Loucy (cell line): ENCODE measurements around the gene MPI.

Experiments used
- H2AFZ ChIP-seq: fragments of 200-600 bp; sonication (generic); 2 replicates; pipeline ENCODE4 v1.6.0; 2016; ENCODE audit warnings: antibody characterized with exemption, mild to moderate bottlenecking, low read length, moderate library complexity
- H3F3A ChIP-seq: fragments of 200-600 bp; 2 replicates; pipeline ENCODE4 v1.6.0; 2016; ENCODE audit warnings: antibody characterized with exemption, low read depth, mild to moderate bottlenecking
- H3K27me3 ChIP-seq: fragments of 200-600 bp; sonication (generic); 2 replicates; pipeline ENCODE4 v1.6.1; 2014; ENCODE audit warnings: low read length, mild to moderate bottlenecking; ENCODE audit not compliant: insufficient read depth, poor library complexity, severe bottlenecking
- H3K36me3 ChIP-seq: fragments of 200-600 bp; sonication (generic); 2 replicates; pipeline ENCODE4 v1.6.1; 2016; ENCODE audit warnings: low read length; ENCODE audit not compliant: insufficient read depth
- H3K4me1 ChIP-seq: fragments of 200-600 bp; sonication (generic); 2 replicates; pipeline ENCODE4 v1.5.1; 2014; ENCODE audit warnings: low read length, mild to moderate bottlenecking; ENCODE audit not compliant: insufficient read depth, poor library complexity, severe bottlenecking
- H3K4me2 ChIP-seq: fragments of 200-600 bp; sonication (generic); 2 replicates; pipeline ENCODE4 v1.6.0; 2014; ENCODE audit warnings: antibody characterized with exemption, low read length, low read depth, mild to moderate bottlenecking; ENCODE audit not compliant: poor library complexity, severe bottlenecking
- H3K4me3 ChIP-seq: fragments of 200-600 bp; sonication (generic); 2 replicates; pipeline ENCODE4 v1.5.1; 2014; ENCODE audit warnings: low read length, mild to moderate bottlenecking, mixed read lengths; ENCODE audit not compliant: poor library complexity, severe bottlenecking
- H3K79me2 ChIP-seq: fragments of 200-600 bp; sonication (generic); 2 replicates; pipeline ENCODE4 v1.6.1; 2014; ENCODE audit warnings: low read length; ENCODE audit not compliant: insufficient read depth
- H3K9ac ChIP-seq: fragments of 200-600 bp; sonication (generic); 2 replicates; pipeline ENCODE4 v1.6.0; 2014; ENCODE audit warnings: mild to moderate bottlenecking, low read depth, low read length, moderate library complexity; ENCODE audit not compliant: poor library complexity, severe bottlenecking
- H3K9me2 ChIP-seq: fragments of 200-600 bp; sonication (generic); replicated peaks from 2 replicates; pipeline ENCODE4 v1.6.1; 2016; ENCODE audit warnings: low read depth, low read length, mixed read lengths
- H3K9me3 ChIP-seq: fragments of 200-600 bp; sonication (generic); 2 replicates; pipeline ENCODE4 v1.6.1; 2014; ENCODE audit warnings: mild to moderate bottlenecking, antibody characterized with exemption, low read length, low read depth; ENCODE audit not compliant: insufficient read depth
- H4K20me1 ChIP-seq: fragments of 200-600 bp; sonication (generic); 2 replicates; pipeline ENCODE4 v1.6.0; 2014; ENCODE audit warnings: antibody characterized with exemption, low read length, mild to moderate bottlenecking; ENCODE audit not compliant: insufficient read depth, poor library complexity, severe bottlenecking
- CTCF ChIP-seq: fragments of 200-600 bp; sonication (generic); conservative IDR thresholded peaks from 2 replicates; pipeline ENCODE4 v1.5.1; 2014; ENCODE audit warnings: mild to moderate bottlenecking, antibody characterized with exemption, low read length
- EZH2phosphoT487 ChIP-seq: fragments of 200-600 bp; IDR thresholded peaks from 2 replicates; pipeline ENCODE4 v1.6.1; 2018; ENCODE audit warnings: antibody characterized with exemption, mild to moderate bottlenecking, moderate library complexity, borderline replicate concordance

Gene MPI

GRCh38 chr15:74869372-74869725 lies 20.5 kb upstream of the MPI start:
- H3F3A ChIP-seq: peaks cover 24% of the 10 kb centered on the region
- H3K36me3 ChIP-seq: no peaks in the 10 kb centered on the region
- H3K4me3 ChIP-seq: peak overlapping the region; percentile 63
- no peaks in the 10 kb centered on the region for H3K9me3 ChIP-seq
- H3K9ac ChIP-seq: peak overlapping the region; percentile 57
- H3K27me3 ChIP-seq: no peaks in the 10 kb centered on the region
- TF ChIP-seq CTCF: no peak
- TF ChIP-seq EZH2phosphoT487: no peak
- H2AFZ ChIP-seq: no peak overlapping the region
- peak overlapping the region; percentile 85 for H3K4me2 ChIP-seq
- H3K79me2 ChIP-seq: peaks cover 74% of the 10 kb centered on the region
- peaks cover 68% of the 10 kb centered on the region for H3K4me1 ChIP-seq
- H4K20me1 ChIP-seq: peaks cover 45% of the 10 kb centered on the region
- H3K9me2 ChIP-seq: no peaks in the 10 kb centered on the region

- H3K4me1 ChIP-seq: peaks cover 68% of the 10 kb centered on the region
- peak overlapping the region; percentile 63 for H3K4me3 ChIP-seq
Measured at GRCh38 chr15:74869726-74870407, 20.0 kb upstream of the MPI start.

GRCh38 chr15:74870436-74871215 lies 19.2 kb upstream of the MPI start:
- Histone ChIP-seq H4K20me1 (peaks cover 45% of the 10 kb centered on the region), H3K9me3 (no peaks in the 10 kb centered on the region), H3K79me2 (peaks cover 65% of the 10 kb centered on the region), H3K27me3 (no peaks in the 10 kb centered on the region), H3K4me3 (peak overlapping the region; percentile 63), H3K4me1 (peaks cover 65% of the 10 kb centered on the region), H3K36me3 (no peaks in the 10 kb centered on the region), H3K9ac (peak overlapping the region; percentile 57), H3F3A (peaks cover 24% of the 10 kb centered on the region), H3K4me2 (peak overlapping the region; percentile 85), H3K9me2 (no peaks in the 10 kb centered on the region), H2AFZ (no peak overlapping the region)
- no peak for TF ChIP-seq EZH2phosphoT487
- no peak for TF ChIP-seq CTCF

More at GRCh38 chr15:74869726-74870407, 20.0 kb upstream of the MPI start:
- Histone ChIP-seq H3K27me3 (no peaks in the 10 kb centered on the region), H3F3A (peaks cover 24% of the 10 kb centered on the region), H3K4me2 (peak overlapping the region; percentile 85), H3K36me3 (no peaks in the 10 kb centered on the region), H2AFZ (no peak overlapping the region), H3K9ac (peak overlapping the region; percentile 57), H3K9me3 (no peaks in the 10 kb centered on the region), H4K20me1 (peaks cover 45% of the 10 kb centered on the region), H3K9me2 (no peaks in the 10 kb centered on the region), H3K79me2 (peaks cover 70% of the 10 kb centered on the region)
- TF ChIP-seq CTCF (no peak), EZH2phosphoT487 (no peak)
